Esophagus muscularis mucosa (tissue), 4 donors: Measurements from ENCODE around the gene TUBA3D.

Experiments used
- EP300 ChIP-seq: sonication (generic); formaldehyde crosslinking; IDR thresholded peaks from one replicate; pipeline ENCODE4 v1.6.1; 2017; ENCODE audit warnings: antibody characterized with exemption
- POLR2A ChIP-seq: fragments of 450-650 bp; IDR thresholded peaks from one replicate; pipeline ENCODE4 v1.6.1; 2017; ENCODE audit warnings: antibody characterized with exemption, moderate library complexity, mild to moderate bottlenecking, low read depth
- POLR2AphosphoS5 ChIP-seq, 2 donors: sonication (generic); formaldehyde crosslinking; IDR thresholded peaks; one replicate each; pipeline ENCODE4 v1.6.1; 2017; ENCODE audit warnings: antibody characterized with exemption in 2 of 2
- TF ChIP-seq, protein P1 (sequence below), 3 experiments: fragments of 200-600 bp in 2 of 3; fragments of 450-650 bp in 1 of 3; sonication (generic) in 2 of 3; IDR thresholded peaks; one replicate each; pipeline ENCODE4 v1.5.1; 2017 to 2019; ENCODE audit warnings: antibody characterized with exemption in 3 of 3, mild to moderate bottlenecking in 2 of 3, moderate library complexity in 1 of 3

- TF ChIP-seq, protein P1, sequence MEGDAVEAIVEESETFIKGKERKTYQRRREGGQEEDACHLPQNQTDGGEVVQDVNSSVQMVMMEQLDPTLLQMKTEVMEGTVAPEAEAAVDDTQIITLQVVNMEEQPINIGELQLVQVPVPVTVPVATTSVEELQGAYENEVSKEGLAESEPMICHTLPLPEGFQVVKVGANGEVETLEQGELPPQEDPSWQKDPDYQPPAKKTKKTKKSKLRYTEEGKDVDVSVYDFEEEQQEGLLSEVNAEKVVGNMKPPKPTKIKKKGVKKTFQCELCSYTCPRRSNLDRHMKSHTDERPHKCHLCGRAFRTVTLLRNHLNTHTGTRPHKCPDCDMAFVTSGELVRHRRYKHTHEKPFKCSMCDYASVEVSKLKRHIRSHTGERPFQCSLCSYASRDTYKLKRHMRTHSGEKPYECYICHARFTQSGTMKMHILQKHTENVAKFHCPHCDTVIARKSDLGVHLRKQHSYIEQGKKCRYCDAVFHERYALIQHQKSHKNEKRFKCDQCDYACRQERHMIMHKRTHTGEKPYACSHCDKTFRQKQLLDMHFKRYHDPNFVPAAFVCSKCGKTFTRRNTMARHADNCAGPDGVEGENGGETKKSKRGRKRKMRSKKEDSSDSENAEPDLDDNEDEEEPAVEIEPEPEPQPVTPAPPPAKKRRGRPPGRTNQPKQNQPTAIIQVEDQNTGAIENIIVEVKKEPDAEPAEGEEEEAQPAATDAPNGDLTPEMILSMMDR (IDR thresholded peaks at IDR 0.05), result no peak
- TF ChIP-seq EP300, result no peak
- no peak for TF ChIP-seq POLR2A
- TF ChIP-seq POLR2AphosphoS5 (IDR thresholded peaks at IDR 0.05), result no peak
These were observed 33.7 kb downstream of the TUBA3D start for GRCh38 chr2:131509615-131510014.
